ENCODE results near the gene TAAR9.

- TF ChIP-seq CTCF (IDR thresholded peaks at IDR 0.05) (no peak), ZFX (IDR thresholded peaks at IDR 0.05; ENCODE audit: borderline replicate concordance) (no peak)
These were observed 30.5 kb downstream of the TAAR9 start for GRCh38 chr6:132568611-132569010.
